Activated naive CD4-positive, alpha-beta T cell treated with anti-CD3 and anti-CD28 coated beads for 36 hours (primary cell): ENCODE data around the gene PWP1. TPM values are rescaled to one million over a fixed set of nuclear protein-coding genes. Genes with fewer than 3 reads are reported as not detected.

ENCODE experiments used
- CTCF ChIA-PET: fragments of 350-600 bp; sonication (Branson Sonifier 250); formaldehyde crosslinking; loops from one replicate; lab custom pipeline; 2021; ENCODE audit warnings: antibody characterized with exemption; lab: Charles Lee
- DNase-seq: peaks from one replicate; pipeline ENCODE4 v3.0.0-alpha.2; 2020
- H3K27ac Mint-ChIP-seq: one replicate; pipeline ENCODE4 v1.8.0; 2021; ENCODE audit warnings: mild to moderate bottlenecking, mixed read lengths
- H3K27me3 Mint-ChIP-seq: one replicate; pipeline ENCODE4 v1.8.0; 2021; ENCODE audit warnings: low read depth, mixed read lengths
- H3K36me3 Mint-ChIP-seq: one replicate; pipeline ENCODE4 v1.8.0; 2021; ENCODE audit warnings: low read depth, mixed read lengths
- H3K4me1 Mint-ChIP-seq: one replicate; pipeline ENCODE4 v1.8.0; 2021; ENCODE audit warnings: low read depth, mixed read lengths
- H3K4me3 Mint-ChIP-seq: one replicate; pipeline ENCODE4 v1.8.0; 2021; ENCODE audit warnings: mild to moderate bottlenecking, moderate library complexity, mixed read lengths
- H3K9me3 Mint-ChIP-seq: one replicate; pipeline ENCODE4 v1.8.0; 2021; ENCODE audit warnings: mixed read lengths
- intact Hi-C: fragments of 100-400 bp; cut with micrococcal nuclease; formaldehyde crosslinking; loops from one replicate; pipeline ENCODE4 v1.15.1; 2023
- total RNA-seq, 2 experiments: library from RNA; stranded (reverse); gene quantifications; one replicate each; pipeline ENCODE4 v1.2.3, GENCODE V29; 2021

Gene PWP1
- total RNA-seq, 2 experiments from 2014 or later, result 35.0 to 37.1 TPM

GRCh38 chr12:107760207-107760808 is 74.7 kb downstream of the PWP1 start:
- peak overlapping the region; percentile 93 for H3K4me3 Mint-ChIP-seq
- H3K9me3 Mint-ChIP-seq, result peaks cover 1% of the 10 kb centered on the region
- H3K36me3 Mint-ChIP-seq, result peaks cover 12% of the 10 kb centered on the region
- intact Hi-C loops, result loop anchor here (2.0 to 10.0 kb wide), 4 partner anchors 152 to 1094 kb away; partner anchors contain the start of genes CRY1, ISCU and SSH1
- H3K27me3 Mint-ChIP-seq, result no peaks in the 10 kb centered on the region
- peaks cover 24% of the 10 kb centered on the region for H3K4me1 Mint-ChIP-seq
- peak overlapping the region; percentile 83 for H3K27ac Mint-ChIP-seq
- CTCF ChIA-PET, result no interaction called here
- DNase-seq, result peak; percentile 55

GRCh38 chr12:107760809-107761501 is 75.4 kb downstream of the PWP1 start, which contains the start of gene PRDM4:
PRDM4 (minus strand) TSS chr12:107761137; CDS start chr12:107760515, 622 bp downstream.
- Mint-ChIP-seq H3K4me1 (peaks cover 24% of the 10 kb centered on the region), H3K27ac (peak within 1 kb of the TSS; percentile 83), H3K36me3 (peaks cover 12% of the 10 kb centered on the region), H3K27me3 (no peaks in the 10 kb centered on the region), H3K9me3 (peaks cover 1% of the 10 kb centered on the region), H3K4me3 (peak within 1 kb of the TSS; percentile 93)
- intact Hi-C loops, result loop anchor here (1.0 to 10.0 kb wide), 7 partner anchors 76 to 1094 kb away; partner anchors contain the start of genes CRY1, FICD, ISCU and PWP1
- peak; percentile 92 for DNase-seq
- CTCF ChIA-PET, result interaction anchor here (1.0 kb wide), 1 partner anchor 85 kb away, joined by 3 read pairs; no protein-coding TSS in a partner anchor

- CTCF ChIA-PET, result interaction anchor here (1.0 kb wide), 2 partner anchors 86 to 123 kb away, joined by 3 read pairs; no protein-coding TSS in a partner anchor
- H3K9me3 Mint-ChIP-seq, result peaks cover 1% of the 10 kb centered on the region
- peak overlapping the region; percentile 77 for H3K4me3 Mint-ChIP-seq
- no peak for DNase-seq
- H3K27me3 Mint-ChIP-seq, result no peaks in the 10 kb centered on the region
- peak overlapping the region; percentile 71 for H3K27ac Mint-ChIP-seq
- intact Hi-C loops, result loop anchor here (1.0 to 10.0 kb wide), 7 partner anchors 76 to 1093 kb away; partner anchors contain the start of genes CRY1, FICD, ISCU and PWP1
- peaks cover 9% of the 10 kb centered on the region for H3K36me3 Mint-ChIP-seq
- H3K4me1 Mint-ChIP-seq, result peaks cover 24% of the 10 kb centered on the region
Observed at GRCh38 chr12:107761502-107761904, 75.9 kb downstream of the PWP1 start.

Other genes starting within 250 kb of the PWP1 start
- 10 to 100 TPM; 18.8 to 20.6 TPM for gene PRDM4, start 75.3 kb downstream of the PWP1 start, total RNA-seq
- gene ASCL4, start 88.9 kb downstream of the PWP1 start, total RNA-seq, result not detected